ENCODE results near the gene PHTF2. TPM values are rescaled to one million over a fixed set of nuclear protein-coding genes. Genes with fewer than 3 reads are reported as not detected.

Gene PHTF2
- total and polyA plus RNA-seq, 3 donors from 2014 or later = 13.9 to 35.3 (median 26.6) TPM

GRCh38 chr7:77858278-77858677, 59.7 kb downstream of the PHTF2 start:
- Histone ChIP-seq H3K4me1 (no peaks in the 10 kb centered on the region), H3K27ac (no peak overlapping the region), H3K27me3 (no peaks in the 10 kb centered on the region), H3K9me3 (no peaks in the 10 kb centered on the region), H3K36me3 (ENCODE audit: low read depth, missing control alignments) (no peaks in the 10 kb centered on the region), H3K4me3 (no peak overlapping the region)
- DNase-seq = no peak
- no peak for TF ChIP-seq CTCF (IDR thresholded peaks at IDR 0.05)
- TF ChIP-seq POLR2A (IDR thresholded peaks at IDR 0.05) = no peak
- 82 to 83% methylated on average over 2 of the region's 2 CpGs for WGBS, 2 donors
- intact Hi-C loops (cut with DNase I; ENCODE audit: low total_unique reads) = no loop called here

GRCh38 chr7:77859343-77859742, 60.8 kb downstream of the PHTF2 start:
- no peaks in the 10 kb centered on the region for H3K27me3 ChIP-seq
- H3K27ac ChIP-seq = no peak overlapping the region
- no peaks in the 10 kb centered on the region for H3K4me1 ChIP-seq
- WGBS, 2 donors = 95 to 97% methylated on average over 7 of the region's 7 CpGs
- no peaks in the 10 kb centered on the region for H3K36me3 ChIP-seq (ENCODE audit: low read depth, missing control alignments)
- TF ChIP-seq CTCF (IDR thresholded peaks at IDR 0.05) (no peak), POLR2A (IDR thresholded peaks at IDR 0.05) (no peak)
- H3K9me3 ChIP-seq = no peaks in the 10 kb centered on the region
- no peak overlapping the region for H3K4me3 ChIP-seq
- intact Hi-C loops (cut with DNase I; ENCODE audit: low total_unique reads) = no loop called here
- DNase-seq = no peak

GRCh38 chr7:77862691-77863090, 64.1 kb downstream of the PHTF2 start:
- Histone ChIP-seq H3K27ac (no peak overlapping the region), H3K27me3 (no peaks in the 10 kb centered on the region), H3K4me1 (no peaks in the 10 kb centered on the region), H3K9me3 (no peaks in the 10 kb centered on the region), H3K36me3 (ENCODE audit: low read depth, missing control alignments) (no peaks in the 10 kb centered on the region), H3K4me3 (no peak overlapping the region)
- no peak for DNase-seq
- intact Hi-C loops (cut with DNase I; ENCODE audit: low total_unique reads) = no loop called here
- 78 to 91% methylated on average over 1 of the region's 1 CpG for WGBS, 2 donors
- TF ChIP-seq POLR2A (IDR thresholded peaks at IDR 0.05) (no peak), CTCF (IDR thresholded peaks at IDR 0.05) (no peak)

- no peak overlapping the region for H3K4me3 ChIP-seq
- no peaks in the 10 kb centered on the region for H3K27me3 ChIP-seq
- H3K27ac ChIP-seq = no peak overlapping the region
- DNase-seq = no peak
- no peaks in the 10 kb centered on the region for H3K36me3 ChIP-seq (ENCODE audit: low read depth, missing control alignments)
- H3K4me1 ChIP-seq = no peaks in the 10 kb centered on the region
- WGBS, 2 donors = 69 to 74% methylated on average over 2 of the region's 2 CpGs
- intact Hi-C loops (cut with DNase I; ENCODE audit: low total_unique reads) = no loop called here
- no peaks in the 10 kb centered on the region for H3K9me3 ChIP-seq
- TF ChIP-seq POLR2A (IDR thresholded peaks at IDR 0.05) = no peak
- TF ChIP-seq CTCF (IDR thresholded peaks at IDR 0.05) = no peak
Measured at GRCh38 chr7:77863860-77864259, 65.3 kb downstream of the PHTF2 start.

GRCh38 chr7:77866370-77866769, 67.8 kb downstream of the PHTF2 start:
- no peaks in the 10 kb centered on the region for H3K4me1 ChIP-seq
- intact Hi-C loops (cut with DNase I; ENCODE audit: low total_unique reads) = no loop called here
- 86 to 94% methylated on average over 3 of the region's 3 CpGs for WGBS, 2 donors
- TF ChIP-seq CTCF (IDR thresholded peaks at IDR 0.05) = no peak
- TF ChIP-seq POLR2A (IDR thresholded peaks at IDR 0.05) = no peak
- H3K9me3 ChIP-seq = no peaks in the 10 kb centered on the region
- H3K36me3 ChIP-seq (ENCODE audit: low read depth, missing control alignments) = no peaks in the 10 kb centered on the region
- no peaks in the 10 kb centered on the region for H3K27me3 ChIP-seq
- no peak overlapping the region for H3K27ac ChIP-seq
- no peak for DNase-seq
- H3K4me3 ChIP-seq = no peak overlapping the region

Measured in testis (tissue), 3 donors.